ENCODE data around the gene CELF4.

The CELF4 gene

DNA sequence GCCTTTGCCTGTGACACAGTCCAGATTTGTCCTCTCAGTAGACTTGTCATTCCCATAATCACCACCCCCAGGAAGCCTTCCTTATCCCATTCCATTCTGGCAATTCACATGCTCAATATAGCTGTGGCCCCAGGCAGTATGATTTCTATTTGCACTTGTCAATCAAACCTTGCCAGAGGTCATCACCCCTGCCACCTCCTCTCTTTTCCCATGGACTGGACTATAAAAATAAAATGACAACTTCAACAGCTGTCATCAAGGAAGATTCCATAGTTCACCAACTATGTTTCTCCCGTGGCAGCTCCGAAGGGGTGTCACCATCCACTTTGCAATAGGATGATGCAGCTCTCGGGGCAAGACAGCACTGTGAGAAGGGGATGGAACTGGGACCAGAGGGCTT lies 255.7 kb downstream of the CELF4 start:
- no peak overlapping the region for H3K27ac ChIP-seq
- no peak for DNase-seq (ENCODE audit: low read depth, low spot score)

DNA sequence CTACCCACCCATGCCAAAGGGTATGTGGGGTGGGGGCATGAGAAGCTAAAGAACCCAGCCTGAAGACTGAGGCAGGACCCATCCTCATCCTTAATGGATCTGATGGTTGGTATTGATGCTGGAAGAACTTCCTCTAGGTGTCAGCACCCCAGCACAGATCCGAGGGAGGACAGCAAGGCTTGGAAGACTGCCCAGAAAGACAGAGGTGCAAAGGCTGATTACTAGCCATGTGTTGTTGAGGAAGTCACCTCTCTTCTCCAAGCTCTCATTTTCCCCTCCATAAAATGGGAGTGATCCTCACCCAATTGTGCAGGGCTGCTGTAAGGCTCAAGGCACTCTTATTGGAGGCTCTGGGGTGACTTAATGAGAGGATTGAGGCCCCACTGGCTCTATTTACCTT lies 256.5 kb downstream of the CELF4 start:
- no peak for DNase-seq (ENCODE audit: low read depth, low spot score)
- H3K27ac ChIP-seq, result no peak overlapping the region

DNA sequence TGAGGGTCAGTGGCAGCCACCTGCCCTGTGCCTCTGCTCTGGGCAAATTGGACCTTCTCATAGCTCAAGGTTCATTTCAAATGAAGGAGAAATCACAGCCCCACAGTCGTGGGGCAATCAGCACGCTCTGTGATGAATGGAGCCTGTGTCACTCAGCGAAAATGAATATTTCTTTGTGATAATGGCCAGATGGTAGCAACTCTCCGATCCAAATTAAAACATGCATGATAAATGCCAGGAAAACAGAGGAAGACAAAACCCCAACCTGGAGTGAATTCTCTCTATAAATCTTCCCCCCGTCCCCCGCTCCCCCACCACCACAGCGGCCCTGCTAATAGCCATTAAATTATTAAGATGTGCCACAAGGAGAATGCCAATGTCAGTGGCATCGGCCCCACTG lies 258.4 kb downstream of the CELF4 start:
- DNase-seq (ENCODE audit: low read depth, low spot score), result no peak
- H3K27ac ChIP-seq, result no peak overlapping the region

DNA sequence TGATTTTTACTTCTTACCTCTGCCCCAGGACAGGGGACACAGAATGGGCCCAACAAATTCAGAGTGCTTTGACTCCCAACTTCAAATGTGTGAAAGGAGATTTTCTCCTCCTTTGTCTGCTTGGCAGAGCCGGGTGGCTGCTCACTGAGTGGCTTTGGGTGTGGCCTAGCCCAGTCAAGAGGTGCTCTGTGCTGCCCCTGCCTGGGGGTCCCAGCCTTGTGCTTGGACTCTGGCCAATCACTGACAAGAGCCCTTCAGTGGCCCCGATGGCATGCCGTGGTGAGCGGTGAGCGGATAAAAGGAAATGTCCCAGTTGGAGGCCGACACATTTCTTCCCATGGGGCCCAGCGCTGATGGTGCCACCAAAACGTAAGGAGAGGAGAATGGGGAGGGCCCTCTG lies 259.2 kb downstream of the CELF4 start:
- no peak overlapping the region for H3K27ac ChIP-seq
- no peak for DNase-seq (ENCODE audit: low read depth, low spot score)

DNA sequence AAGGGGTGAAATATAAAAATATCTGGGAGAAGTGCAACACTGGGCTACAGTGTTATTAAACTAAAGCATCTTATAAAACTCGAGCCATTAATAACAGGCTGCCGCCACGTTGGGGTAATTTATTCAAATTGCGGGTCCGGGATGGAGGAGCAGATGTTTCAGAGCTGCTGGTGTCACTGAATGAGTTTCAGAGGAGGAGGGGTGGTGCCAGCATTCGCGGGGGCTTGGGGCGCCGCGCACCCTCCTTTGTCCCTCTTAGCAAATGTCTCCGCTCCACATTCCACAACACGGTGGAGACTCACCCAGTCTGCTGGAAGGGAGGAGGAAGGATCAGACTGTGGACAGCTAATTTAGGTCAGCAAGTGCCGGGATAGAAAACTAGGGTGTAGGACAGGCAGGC lies 260.5 kb downstream of the CELF4 start:
- H3K27ac ChIP-seq, result no peak overlapping the region
- DNase-seq (ENCODE audit: low read depth, low spot score), result no peak

DNA sequence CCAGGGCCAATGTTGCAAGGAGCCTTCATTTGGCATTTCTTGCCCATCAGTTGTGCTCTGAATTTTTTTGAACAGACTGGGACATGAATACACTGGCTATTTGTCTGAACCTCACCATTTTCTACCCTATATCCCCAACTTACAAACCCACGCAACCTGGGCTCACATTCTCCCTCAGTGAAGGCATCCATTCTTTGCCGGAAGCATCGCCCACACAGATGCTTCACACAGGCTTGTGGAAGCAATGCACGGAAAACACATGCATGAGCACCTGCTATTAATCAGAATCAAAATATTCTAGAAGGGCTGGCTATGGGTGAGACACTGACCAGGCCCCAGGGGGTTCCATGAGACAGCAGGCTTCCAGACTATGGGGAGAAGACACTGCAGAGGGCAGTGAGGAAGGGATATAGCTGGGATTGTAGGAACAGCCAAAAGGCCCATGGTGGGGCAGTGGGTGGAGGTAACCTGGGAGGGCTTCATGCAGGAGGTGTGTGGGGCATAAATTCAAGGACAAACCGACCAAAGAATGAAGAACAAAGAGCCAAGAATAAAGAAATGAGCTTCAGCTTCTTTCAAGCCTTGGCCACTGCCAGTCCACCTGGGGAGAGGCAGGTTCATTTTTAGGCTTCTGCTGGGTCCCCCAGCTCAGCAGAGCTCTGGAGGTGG lies 261.5 kb downstream of the CELF4 start:
- DNase-seq (ENCODE audit: low read depth, low spot score), result no peak
- H3K27ac ChIP-seq, result no peak overlapping the region

DNA sequence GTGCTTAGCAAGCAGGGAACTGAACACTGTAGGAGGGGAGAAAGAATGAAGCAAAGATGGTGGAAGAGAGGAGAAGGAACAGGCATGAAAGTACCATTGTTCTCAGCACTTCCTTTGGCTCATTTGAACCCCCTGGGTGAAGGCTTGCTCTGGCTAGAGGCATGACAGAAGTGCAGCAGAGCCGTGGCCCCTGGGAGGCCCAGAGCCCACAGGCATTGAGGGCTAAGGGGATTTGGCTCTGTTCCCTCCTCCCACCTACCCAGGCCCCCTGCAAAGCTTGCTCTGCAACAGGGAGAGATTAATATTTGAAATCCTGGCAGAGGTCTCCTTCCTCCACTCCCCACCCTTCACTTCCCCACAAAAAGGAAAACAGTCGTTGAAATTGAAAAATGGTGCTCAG lies 262.6 kb downstream of the CELF4 start:
- H3K27ac ChIP-seq, result no peak overlapping the region
- no peak for DNase-seq (ENCODE audit: low read depth, low spot score)

DNA sequence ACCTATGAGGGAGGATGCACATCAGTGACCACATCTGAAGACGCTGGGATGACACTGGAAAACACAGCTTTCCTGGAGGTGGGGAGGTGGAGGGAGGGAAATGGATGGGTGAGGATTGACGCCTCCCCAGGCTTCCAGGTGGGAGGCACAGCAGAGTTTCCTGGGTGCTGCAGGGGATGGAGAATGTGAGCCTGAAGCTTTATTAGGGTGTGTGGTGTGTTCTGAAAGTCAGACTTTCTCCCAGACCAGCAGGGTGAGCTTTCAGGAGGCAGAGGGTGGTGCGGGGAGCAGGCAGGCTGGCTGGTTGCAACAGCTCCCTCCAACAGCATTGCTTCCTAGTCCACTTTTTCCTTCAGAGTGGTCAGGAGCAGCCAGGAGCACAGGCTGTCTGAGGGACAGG lies 263.1 kb downstream of the CELF4 start:
- no peak overlapping the region for H3K27ac ChIP-seq
- no peak for DNase-seq (ENCODE audit: low read depth, low spot score)

DNA sequence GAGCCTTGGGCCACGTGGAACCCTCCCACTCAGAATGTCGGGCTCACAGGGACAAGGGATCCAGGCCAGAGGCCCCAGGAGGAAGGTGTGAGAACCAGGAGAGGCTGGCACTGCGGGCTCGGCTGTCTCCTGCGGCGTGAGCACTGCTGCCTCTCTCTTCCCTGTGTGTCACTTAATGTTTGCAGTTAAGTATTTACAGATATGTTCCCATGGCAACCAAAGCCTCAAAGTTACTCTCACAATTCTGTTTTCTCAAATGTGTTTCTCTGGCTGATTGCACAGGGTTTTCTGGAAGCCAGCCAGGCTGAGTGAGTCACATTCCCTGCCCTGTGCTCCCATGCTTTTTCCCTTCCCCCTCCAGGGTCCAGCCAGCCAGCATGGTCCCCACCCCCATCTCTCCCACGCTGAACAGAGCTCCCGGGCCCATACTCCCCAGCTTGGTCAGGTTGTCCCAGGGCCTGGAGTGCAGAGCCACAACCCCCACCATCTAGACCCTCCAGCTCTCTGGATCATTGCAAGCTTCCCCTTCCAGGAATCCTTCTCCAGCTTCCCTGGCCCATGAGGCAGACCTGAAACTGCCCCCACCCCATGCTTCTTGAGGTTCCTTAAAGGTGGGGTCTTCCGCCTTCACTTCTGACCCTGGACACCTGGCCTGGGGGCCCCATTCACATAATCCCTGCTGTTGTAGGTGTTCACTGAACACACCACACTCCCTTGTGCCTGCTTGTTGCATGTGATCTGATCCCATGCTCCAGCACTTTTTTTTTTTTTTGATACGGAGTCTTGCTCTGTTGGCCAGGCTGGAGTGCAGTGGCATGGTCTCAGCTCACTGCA lies 265.9 kb downstream of the CELF4 start:
- peak; percentile 73 for DNase-seq (ENCODE audit: low read depth, low spot score)
- no peak overlapping the region for H3K27ac ChIP-seq

DNA sequence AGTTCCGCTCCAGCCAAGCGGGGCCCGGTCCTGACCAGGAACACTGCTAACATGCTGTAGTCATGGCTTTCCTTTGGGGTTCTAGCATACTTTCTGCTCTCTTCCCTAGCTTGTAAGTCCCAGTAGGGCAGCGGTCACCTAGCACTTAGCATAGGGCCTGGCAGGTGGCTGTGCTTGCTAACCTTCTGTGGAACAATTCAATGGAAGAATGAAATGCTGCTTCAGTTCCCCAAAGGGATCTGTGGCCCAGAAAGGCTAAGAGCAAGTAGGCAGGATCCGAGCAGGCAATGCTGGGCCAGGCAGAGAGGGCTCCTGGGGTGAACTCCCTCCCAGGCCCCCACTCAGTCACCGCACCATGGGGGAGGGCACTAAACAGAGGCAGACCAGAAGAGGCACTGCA lies 266.8 kb downstream of the CELF4 start:
- H3K27ac ChIP-seq, result no peak overlapping the region
- DNase-seq (ENCODE audit: low read depth, low spot score), result no peak

DNA sequence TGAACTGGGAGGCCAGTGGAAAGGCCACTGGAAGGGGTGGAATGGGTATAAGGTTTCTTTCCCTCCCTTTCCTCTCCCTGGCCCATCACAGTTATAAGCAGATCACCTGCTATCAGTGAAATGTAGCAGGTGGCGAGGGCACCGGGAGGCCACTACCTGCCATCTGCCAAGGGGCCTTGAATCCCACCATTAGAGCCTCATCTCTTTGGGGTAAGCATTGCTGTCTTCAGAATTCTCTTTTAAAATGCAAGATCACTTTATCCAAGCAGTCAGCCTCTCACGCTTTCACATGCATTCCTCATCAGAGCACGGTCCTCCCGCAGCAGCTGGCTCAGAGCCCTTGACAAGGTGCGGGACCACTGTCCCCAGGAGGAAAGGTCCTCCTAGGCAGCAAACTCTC lies 268.5 kb downstream of the CELF4 start:
- no peak overlapping the region for H3K27ac ChIP-seq
- no peak for DNase-seq (ENCODE audit: low read depth, low spot score)

DNA sequence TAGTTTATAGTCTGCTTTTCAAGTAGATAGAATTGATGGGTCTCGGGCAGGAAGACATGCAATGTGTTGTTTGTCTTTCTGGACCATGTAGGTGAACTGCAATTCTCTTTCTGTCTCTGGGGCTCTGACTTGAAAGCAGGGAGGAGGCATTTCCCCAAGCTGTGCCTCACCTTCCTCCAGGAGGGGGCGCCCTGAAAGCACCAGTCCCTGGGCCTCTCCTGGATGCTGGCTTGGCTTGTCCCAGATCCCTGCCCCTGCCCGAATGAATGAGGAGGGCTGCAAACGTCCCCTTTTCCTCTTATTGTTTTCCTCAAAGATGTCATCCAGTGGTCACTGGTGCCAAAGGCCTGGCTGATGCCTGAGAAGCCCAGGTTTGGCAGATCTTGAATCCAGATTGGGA lies 270.6 kb downstream of the CELF4 start:
- no peak overlapping the region for H3K27ac ChIP-seq
- DNase-seq (ENCODE audit: low read depth, low spot score), result no peak

DNA sequence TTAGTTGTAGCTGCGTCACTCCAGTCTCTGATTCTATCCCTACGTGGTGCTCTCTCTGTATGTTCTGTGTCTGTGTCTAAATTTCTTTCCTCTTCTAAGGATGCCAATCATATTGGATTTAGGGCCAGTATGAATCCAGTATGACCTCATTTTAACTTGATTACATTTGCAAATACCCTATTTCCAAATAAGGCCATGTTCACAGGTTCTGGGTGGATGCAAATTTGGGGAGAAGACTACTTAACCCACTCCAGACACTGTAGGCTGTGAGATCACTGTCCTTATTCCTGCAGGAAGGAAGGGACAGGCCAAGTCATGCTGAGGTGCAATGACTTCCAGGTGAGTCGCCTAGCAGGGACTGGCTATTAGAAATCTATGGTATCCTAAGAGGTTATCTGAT lies 272.2 kb downstream of the CELF4 start:
- DNase-seq (ENCODE audit: low read depth, low spot score), result no peak
- no peak overlapping the region for H3K27ac ChIP-seq

DNA sequence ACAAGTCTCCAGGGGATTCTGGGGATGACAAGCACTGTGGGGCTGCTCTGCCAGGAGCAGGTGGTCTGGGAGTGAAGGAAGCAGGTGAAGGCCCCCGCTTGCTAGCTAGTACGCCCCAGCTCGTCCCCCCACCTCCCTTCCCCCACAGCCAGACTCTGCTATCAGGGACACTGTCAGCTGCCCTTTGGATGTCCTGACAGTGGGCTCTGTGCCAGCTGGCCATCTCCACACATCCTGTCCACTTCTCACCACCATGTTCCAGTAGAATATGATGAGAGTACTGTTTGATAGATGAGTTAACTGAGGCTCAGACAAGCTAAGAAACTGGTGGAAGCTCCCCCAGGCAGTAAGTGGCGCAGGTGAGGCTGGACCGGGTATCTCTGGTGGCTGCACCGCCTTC lies 276.2 kb downstream of the CELF4 start:
- DNase-seq (ENCODE audit: low read depth, low spot score), result no peak
- no peak overlapping the region for H3K27ac ChIP-seq

DNA sequence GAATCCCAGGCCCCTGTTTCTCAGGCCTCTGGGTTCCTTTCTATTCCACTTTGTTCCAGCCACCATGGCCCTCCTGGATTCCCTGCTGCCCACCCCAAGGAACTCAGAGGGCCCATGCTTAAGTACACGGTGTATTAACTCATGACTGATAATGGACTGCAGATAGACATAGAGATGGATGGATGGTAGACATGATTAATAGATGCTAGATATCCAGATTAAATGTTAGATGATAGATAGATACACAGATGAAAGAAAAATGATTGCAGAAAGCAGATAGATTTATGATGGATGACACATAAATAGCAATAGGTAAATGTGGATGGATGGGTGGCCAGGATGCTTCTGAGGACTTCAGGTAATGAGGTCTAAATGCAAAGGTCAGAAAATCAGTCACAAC lies 278.0 kb downstream of the CELF4 start:
- no peak overlapping the region for H3K27ac ChIP-seq
- DNase-seq (ENCODE audit: low read depth, low spot score), result no peak

DNA sequence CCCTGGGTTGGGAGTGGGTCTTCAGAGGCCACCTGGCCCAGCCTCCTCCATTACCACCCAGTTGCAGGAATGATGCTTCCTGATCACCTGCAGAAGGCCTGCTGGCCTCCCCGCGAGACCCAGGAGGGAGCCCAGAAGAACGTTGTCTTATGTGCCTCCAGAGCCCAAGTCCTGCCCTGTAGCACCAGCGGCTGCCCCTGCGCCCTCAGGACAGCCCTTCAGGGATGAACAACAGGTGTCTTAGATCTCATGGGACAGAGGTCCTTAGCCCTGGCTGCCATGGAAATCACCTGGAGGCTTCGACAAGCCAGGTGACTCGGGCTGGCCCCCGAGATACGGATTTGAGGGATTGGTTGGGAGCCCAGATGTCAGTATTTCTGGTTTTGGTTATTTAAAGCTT lies 278.8 kb downstream of the CELF4 start:
- H3K27ac ChIP-seq, result no peak overlapping the region
- DNase-seq (ENCODE audit: low read depth, low spot score), result no peak

DNA sequence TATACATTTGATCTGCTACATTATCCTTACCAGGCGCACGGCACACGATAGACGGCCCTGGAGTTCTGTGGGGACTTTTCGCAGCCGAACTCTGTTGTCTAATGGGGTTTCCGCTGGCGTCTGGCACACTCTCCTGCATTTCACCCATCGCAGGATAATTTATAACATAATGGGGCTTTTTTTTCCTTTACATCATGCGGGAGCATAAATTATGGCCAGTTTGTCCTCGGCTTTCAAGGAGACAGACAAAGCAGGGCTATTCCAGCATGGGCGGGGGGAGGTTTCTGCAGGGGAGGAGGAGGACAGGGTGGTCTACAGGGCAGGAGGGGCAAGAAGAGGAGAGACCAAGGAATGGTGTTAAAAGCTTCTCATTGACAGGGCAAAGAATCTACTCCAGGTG lies 279.8 kb downstream of the CELF4 start:
- DNase-seq (ENCODE audit: low read depth, low spot score), result no peak
- H3K27ac ChIP-seq, result no peak overlapping the region

DNA sequence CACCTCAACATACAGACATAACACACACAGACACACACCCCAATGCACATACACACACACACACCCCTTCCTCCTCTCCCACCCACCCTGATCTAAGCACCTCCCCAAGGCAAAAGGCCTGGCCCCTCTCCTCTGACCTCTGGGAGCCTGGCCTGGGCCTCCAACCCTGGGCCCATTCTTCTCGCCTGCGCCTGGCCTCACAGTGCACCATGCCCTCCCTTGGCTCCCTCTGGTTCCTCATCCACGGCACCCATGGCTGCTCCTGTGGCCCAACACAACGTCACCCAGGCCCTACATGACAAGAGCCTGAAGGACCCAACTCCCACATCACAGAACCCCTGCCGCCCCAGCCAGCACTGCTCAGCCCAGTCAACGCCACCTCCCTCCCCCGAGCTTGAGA lies 281.3 kb downstream of the CELF4 start:
- DNase-seq (ENCODE audit: low read depth, low spot score), result no peak
- H3K27ac ChIP-seq, result no peak overlapping the region

DNA sequence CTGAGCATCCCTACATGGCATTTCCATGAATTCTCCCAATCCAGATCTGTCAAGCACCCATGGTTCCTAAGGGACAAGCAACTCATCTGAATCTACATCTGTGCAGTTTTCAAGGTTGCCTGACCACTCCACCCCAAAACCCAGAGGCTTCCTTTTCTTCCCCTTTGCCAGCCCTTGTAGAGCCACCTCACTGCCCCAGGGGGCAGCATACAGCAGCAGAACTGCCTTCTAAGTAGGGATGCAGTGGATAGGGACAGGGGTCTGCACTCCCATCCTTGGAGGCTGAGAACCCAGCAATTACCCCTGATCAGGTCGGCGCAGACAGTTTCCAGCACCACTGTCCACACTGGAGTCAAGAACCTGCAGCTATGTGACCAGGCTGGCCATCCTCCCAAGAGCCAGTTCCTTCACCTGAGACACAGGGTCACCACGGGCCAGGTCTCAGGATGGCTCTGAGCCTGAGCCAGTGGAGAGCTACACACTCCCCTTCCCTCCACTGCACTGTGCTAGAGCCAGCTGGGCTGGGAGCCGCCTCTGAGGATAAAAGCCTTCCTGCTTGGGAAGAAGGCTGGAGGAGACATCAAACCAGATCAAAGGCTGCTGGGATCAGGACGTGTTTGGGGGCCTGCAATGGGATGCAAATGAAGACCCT lies 283.1 kb downstream of the CELF4 start:
- DNase-seq (ENCODE audit: low read depth, low spot score), result no peak
- H3K27ac ChIP-seq, result no peak overlapping the region

DNA sequence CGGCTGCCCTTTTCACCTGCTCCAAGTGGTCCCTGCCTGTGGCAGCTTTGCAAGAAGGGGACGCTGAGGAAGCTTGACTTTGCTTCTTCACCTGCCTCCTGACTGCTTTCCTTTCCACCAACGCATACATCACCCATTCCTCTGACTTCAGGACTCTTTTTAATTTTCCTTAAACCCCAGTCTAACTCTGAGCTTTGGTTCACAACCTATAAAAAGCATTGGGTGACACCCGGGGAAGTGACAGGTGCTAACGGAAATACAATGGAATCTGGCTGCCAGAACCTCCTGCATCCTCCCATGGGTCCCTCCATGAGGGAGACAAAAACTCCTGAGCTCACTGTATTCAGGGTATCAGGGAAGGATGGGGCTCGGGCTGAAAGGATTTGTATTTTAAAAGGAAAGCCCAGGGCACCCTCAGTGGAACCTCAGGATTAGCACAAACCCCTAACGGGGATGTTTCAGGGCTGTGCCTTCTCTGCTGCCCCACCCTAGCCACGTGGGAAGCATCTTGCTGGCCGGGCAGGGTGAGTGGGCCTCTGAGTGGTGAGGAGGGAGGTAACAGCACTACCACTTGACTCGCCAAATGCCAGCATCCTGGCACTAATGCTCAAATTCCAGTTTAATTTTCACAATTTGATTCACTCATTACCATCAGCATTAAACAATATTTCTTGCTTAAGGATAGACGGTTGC lies 284.8 kb downstream of the CELF4 start:
- H3K27ac ChIP-seq, result no peak overlapping the region
- no peak for DNase-seq (ENCODE audit: low read depth, low spot score)

DNA sequence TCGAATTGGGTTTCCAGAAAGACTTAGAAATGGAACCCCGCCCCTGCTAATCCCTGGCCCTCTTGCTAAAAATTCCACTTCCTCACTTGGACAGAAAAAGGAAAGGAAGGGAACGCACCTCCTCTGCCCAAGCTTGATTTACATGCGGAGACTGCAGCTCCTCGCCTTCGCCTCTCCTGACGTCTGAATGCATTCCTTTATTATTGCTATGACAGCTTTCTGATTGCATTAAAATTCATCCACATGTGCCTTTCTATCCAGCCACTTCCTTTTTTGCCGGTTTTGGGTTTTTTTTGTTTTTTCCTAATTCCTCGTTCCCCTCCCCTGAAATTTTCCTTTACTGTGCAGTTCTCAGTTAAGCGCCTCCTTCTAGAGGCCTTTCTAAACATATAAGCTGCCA lies 287.8 kb downstream of the CELF4 start:
- no peak overlapping the region for H3K27ac ChIP-seq
- no peak for DNase-seq (ENCODE audit: low read depth, low spot score)
